Measurements from ENCODE around the gene NDUFAF3. TPM values are rescaled to one million over a fixed set of nuclear protein-coding genes. Genes with fewer than 3 reads are reported as not detected.
A peak's percentile ranks its signal among the peaks of the same experiment; 100 is the strongest.

NDUFAF3 gene
- total RNA-seq, 1 donor from 2014 or later = 77.6 TPM

DNA sequence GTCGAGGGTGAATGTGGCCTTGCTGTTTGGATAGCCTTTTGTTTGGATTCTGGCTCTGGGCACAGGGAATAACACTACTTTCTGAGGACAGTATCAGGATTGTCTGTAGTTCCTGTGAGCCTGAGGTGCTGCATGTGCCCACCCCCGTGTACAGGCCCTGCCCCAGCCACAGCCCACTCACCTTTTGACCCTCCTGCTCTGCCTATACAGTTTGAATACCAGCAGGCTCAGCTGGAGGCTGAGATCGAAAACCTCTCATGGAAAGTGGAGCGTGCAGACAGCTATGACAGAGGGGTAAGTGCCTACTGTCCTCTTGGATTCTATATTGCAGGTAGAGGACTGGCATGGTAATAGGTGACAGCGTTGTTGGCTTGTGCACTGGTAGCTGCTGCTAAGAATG is 39.2 kb upstream of the NDUFAF3 start:
- DNase-seq (no peak), ATAC-seq (no peak)
- intact Hi-C loops (cut with DNase I) = no loop called here
- H3K4me1 ChIP-seq = no peaks in the 10 kb centered on the region
- peaks cover 79% of the 10 kb centered on the region for H3K36me3 ChIP-seq
- H3K4me3 ChIP-seq = no peak overlapping the region
- H3K27me3 ChIP-seq = no peaks in the 10 kb centered on the region
- H3K9me3 ChIP-seq = no peaks in the 10 kb centered on the region
- TF ChIP-seq, protein P1, sequence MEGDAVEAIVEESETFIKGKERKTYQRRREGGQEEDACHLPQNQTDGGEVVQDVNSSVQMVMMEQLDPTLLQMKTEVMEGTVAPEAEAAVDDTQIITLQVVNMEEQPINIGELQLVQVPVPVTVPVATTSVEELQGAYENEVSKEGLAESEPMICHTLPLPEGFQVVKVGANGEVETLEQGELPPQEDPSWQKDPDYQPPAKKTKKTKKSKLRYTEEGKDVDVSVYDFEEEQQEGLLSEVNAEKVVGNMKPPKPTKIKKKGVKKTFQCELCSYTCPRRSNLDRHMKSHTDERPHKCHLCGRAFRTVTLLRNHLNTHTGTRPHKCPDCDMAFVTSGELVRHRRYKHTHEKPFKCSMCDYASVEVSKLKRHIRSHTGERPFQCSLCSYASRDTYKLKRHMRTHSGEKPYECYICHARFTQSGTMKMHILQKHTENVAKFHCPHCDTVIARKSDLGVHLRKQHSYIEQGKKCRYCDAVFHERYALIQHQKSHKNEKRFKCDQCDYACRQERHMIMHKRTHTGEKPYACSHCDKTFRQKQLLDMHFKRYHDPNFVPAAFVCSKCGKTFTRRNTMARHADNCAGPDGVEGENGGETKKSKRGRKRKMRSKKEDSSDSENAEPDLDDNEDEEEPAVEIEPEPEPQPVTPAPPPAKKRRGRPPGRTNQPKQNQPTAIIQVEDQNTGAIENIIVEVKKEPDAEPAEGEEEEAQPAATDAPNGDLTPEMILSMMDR (IDR thresholded peaks at IDR 0.05) = no peak
- H3K27ac ChIP-seq = no peak overlapping the region

DNA sequence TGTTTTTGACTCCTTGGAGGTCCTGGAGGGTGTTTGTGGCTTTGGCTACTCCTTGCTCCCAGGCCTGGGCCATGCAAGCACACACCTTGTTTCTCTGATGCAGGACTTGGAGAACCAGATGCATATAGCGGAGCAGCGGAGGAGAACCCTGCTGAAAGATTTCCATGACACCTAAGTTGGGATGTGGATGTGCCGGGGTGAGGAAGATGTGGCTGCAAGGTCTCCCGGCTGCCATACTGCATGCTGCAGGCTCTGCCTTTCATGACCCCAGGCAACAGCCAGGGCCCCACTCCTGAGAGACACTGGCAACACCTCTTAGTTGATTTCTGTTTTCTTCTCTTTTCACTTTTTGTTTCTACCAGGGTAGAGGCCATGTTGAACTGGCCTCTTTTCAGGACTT is 38.8 kb upstream of the NDUFAF3 start:
- peaks cover 75% of the 10 kb centered on the region for H3K36me3 ChIP-seq
- DNase-seq (no peak), ATAC-seq (no peak)
- no peaks in the 10 kb centered on the region for H3K4me1 ChIP-seq
- H3K27ac ChIP-seq = no peak overlapping the region
- intact Hi-C loops (cut with DNase I) = no loop called here
- no peak overlapping the region for H3K4me3 ChIP-seq
- TF ChIP-seq, protein P1 (IDR thresholded peaks at IDR 0.05) = no peak
- no peaks in the 10 kb centered on the region for H3K9me3 ChIP-seq
- no peaks in the 10 kb centered on the region for H3K27me3 ChIP-seq

DNA sequence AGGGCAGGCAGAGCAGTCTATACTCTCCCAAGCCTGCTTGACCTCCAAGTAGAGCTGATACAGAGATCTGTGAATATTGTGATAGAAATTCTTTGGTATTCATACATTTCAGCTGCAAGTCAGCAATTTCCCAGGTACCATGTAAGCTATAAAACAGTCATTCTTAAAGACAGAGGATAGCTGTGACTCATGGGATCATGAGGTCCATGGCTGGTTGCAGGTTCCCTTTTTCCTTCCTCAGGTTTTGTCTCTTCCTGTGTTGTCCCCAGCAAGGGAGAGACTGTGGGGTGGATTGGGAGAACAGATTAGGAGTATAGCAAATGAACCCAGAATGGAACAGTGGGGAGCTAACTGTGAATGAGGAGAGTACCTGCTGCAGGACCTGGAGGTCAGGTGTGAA is 37.3 kb upstream of the NDUFAF3 start:
- H3K27ac ChIP-seq = no peak overlapping the region
- no peak overlapping the region for H3K4me3 ChIP-seq
- no peaks in the 10 kb centered on the region for H3K27me3 ChIP-seq
- TF ChIP-seq, protein P1 (IDR thresholded peaks at IDR 0.05) = no peak
- DNase-seq (no peak), ATAC-seq (peak; percentile 45)
- peaks cover 9% of the 10 kb centered on the region for H3K4me1 ChIP-seq
- no peaks in the 10 kb centered on the region for H3K9me3 ChIP-seq
- intact Hi-C loops (cut with DNase I) = no loop called here
- peaks cover 63% of the 10 kb centered on the region for H3K36me3 ChIP-seq

DNA sequence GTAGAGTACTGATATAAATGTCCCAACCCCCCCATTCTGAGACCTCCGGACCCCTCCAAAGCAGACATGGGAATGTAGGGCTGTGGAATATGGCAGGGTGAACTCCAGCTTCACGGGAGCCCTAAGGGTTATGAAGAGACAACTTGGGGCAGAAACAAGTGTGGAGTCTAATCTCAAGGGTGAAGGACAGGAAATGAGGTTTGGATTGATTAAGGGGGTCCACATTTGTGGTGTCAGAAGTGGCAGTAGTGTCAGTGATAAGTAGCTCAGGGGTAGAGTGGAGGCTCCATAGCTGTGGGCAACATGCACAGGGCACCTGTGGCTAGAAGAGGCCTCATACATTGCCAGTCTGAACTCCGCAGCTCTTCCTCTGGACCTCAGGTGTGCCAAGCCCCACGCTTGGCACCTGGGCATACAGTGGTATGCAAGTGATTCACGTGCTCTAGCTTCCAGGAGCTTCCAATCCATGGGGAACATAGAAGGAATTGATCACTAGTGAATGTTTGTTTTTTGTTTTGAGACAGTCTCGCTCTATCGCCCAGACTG is 36.0 kb upstream of the NDUFAF3 start:
- intact Hi-C loops (cut with DNase I) = no loop called here
- Histone ChIP-seq H3K4me3 (no peak overlapping the region), H3K27ac (no peak overlapping the region), H3K27me3 (no peaks in the 10 kb centered on the region), H3K36me3 (peaks cover 50% of the 10 kb centered on the region), H3K9me3 (no peaks in the 10 kb centered on the region), H3K4me1 (peaks cover 11% of the 10 kb centered on the region)
- no peak for ATAC-seq
- peak; percentile 3 for DNase-seq
- TF ChIP-seq, protein P1 (IDR thresholded peaks at IDR 0.05) = no peak

DNA sequence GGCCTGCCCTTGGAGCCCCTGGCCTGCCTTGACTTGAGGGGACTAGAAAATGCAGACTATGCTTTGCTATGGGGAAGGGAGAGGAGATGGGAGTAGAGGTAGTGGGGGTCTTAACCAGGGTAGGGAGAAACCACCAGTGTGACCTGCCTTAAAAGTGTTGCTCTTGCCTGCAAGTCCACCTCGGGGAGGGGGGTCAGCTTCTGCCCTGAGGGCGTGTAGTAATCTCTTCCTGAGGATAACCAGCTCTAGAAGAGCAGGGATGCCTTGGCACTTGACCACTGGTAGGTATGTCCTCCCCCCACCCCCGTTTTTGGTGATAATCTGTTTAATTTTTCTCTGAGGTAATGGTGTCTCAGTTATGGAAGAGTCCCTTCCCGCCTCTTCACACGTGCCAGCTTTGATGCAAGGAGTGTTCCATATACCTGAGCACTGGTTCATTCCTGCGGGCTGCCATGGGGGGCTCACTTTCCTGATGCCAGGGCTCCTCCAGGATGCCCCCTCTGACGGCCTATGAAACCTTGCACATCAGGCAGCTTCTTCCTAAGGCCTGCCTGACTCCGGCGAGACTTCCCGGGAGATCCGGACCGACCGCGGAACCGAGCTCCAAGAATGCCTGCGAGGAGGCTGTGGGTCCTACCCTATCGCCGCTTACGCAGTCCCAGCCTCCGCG is 32.7 kb upstream of the NDUFAF3 start:
- TF ChIP-seq, protein P1 (IDR thresholded peaks at IDR 0.05) = no peak
- DNase-seq = no peak
- no peaks in the 10 kb centered on the region for H3K9me3 ChIP-seq
- H3K27ac ChIP-seq = peak overlapping the region; percentile 91
- no peaks in the 10 kb centered on the region for H3K27me3 ChIP-seq
- ATAC-seq = no peak
- peak overlapping the region; percentile 89 for H3K4me3 ChIP-seq
- intact Hi-C loops (cut with DNase I) = no loop called here
- H3K36me3 ChIP-seq = peaks cover 24% of the 10 kb centered on the region
- H3K4me1 ChIP-seq = peaks cover 21% of the 10 kb centered on the region

Measured in upper lobe of right lung (tissue), 1 donor.